ENCODE results near the gene TYRO3.

- no peak for TF ChIP-seq CTCF (IDR thresholded peaks at IDR 0.05; ENCODE audit: poor library complexity)
- TF ChIP-seq EZH2 (IDR thresholded peaks at IDR 0.05; ENCODE audit: borderline replicate concordance), result no peak
- no peak for TF ChIP-seq EZH2phosphoT487 (IDR thresholded peaks at IDR 0.05; ENCODE audit: low read depth, severe bottlenecking, unreplicated experiment)
These were observed 13.9 kb downstream of the TYRO3 start for GRCh38 chr15:41572866-41573265.

Data from hepatocyte (in vitro differentiated cells).